GM20431 (cell line): ENCODE data around the gene P4HA3.

ENCODE experiments used
- in situ Hi-C: fragments of 300-500 bp; cut with MseI, MboI; formaldehyde crosslinking; loops from one replicate; pipeline ENCODE4 v1.15.0; 2020; ENCODE audit warnings: low sequenced_read_pairs; ENCODE audit not compliant: unreplicated experiment

The P4HA3 gene

GRCh38 chr11:74269161-74269811, 42.2 kb downstream of the P4HA3 start:
- in situ Hi-C loops = no loop called here

GRCh38 chr11:74268456-74268855, 43.0 kb downstream of the P4HA3 start:
- in situ Hi-C loops = no loop called here

DNA sequence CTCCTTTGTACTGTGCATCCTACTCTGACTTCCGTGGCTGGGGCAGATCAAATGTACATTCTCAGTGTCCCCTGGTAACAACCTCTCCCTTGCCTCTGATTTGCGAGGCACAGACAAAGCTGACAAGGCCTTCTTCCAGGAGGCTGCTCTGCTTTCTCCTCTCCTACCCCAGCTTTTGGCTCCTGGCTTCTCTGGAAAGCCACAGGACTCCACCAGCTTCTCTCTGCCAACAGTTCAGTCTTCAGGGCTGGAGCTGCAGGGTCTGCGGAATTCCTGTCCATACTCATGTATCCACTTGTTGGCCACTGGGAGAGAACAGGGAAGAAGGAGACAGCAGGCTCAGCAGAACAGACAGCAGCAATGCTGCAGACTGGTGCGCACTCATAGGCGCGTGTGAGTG, 44.4 kb downstream of the P4HA3 start:
- in situ Hi-C loops = no loop called here

GRCh38 chr11:74265256-74265655, 46.2 kb downstream of the P4HA3 start:
- in situ Hi-C loops = no loop called here

DNA sequence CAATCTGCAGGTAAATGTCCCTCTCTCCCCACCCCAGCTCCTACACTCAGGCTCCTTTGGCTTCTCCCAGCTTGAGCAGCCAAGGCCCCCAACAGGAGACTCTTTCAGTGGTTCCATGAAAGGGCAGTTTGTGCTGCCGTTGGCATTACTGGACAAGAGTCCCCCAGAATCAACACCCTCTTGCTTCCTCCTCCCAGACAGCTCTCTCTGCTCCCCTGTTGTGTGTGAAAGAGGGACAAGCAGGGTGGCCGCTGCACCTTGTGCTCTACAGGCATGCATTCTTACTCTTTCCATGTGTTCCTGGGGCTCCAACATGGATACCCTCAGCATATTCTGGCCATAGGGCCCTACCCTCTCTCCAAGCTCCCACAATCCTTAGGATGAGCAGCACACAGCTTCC, 48.7 kb downstream of the P4HA3 start:
- in situ Hi-C loops = no loop called here

DNA sequence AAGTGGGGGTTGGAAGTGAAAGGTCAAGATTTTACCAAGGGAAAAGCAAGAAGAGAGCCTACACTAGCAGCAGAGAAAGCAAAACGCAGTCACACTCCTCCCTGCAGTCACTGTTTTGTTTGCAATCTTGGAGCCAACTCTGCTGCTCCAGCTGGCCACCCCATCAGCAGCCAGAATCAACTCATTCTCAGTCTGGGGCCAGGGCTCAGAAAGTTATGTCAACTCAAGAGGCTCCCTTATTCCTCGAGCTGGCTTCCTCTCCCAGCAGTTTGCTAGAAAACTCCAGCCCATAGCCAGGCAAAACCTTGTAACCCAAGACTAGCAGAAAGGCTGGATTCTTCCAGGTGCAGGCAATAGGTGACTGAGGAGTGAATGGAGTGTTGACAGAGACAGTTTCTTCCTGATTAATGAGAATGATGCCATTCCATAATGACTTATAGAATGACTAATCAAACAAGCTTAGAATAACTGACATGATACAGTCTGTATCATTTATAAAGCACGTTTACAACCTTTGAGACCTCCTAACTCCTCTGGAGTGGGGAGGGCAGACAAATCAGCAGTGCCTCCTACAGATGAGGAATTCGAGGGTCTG, 53.4 kb downstream of the P4HA3 start:
- in situ Hi-C loops = no loop called here

- in situ Hi-C loops = no loop called here
These were observed 54.9 kb downstream of the P4HA3 start for GRCh38 chr11:74256378-74257133.

DNA sequence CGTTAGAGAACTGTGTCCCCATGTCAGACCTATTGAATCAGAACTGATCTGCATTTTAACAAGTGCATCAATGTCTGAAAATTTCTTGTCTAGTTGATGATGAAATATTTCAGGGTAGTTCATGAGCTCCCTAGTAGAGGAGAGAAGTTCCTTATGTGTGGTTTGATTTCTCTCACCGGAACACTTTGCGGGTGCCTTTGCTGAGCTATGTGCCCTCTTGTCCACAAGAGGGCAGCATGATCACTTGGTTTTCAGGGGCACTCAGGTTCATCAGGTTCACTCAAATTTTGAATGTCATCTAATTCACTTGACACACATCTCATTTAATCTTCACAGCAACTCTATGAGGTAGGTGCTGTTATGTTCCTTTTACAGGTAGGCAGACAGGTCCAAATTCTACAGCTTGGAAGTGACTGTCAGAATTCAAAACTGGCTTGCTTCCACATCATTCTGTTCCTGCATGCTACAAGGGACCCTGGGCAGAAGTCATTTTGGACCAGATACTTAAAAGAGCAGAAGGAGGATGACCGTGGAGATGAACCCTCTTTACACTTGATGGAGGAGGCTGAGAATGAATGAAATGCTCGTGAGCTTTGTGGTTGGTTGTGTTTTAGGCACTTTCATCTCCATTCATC, 55.6 kb downstream of the P4HA3 start:
- in situ Hi-C loops = no loop called here

- in situ Hi-C loops = no loop called here
These were observed 58.1 kb downstream of the P4HA3 start for GRCh38 chr11:74253361-74253760.

DNA sequence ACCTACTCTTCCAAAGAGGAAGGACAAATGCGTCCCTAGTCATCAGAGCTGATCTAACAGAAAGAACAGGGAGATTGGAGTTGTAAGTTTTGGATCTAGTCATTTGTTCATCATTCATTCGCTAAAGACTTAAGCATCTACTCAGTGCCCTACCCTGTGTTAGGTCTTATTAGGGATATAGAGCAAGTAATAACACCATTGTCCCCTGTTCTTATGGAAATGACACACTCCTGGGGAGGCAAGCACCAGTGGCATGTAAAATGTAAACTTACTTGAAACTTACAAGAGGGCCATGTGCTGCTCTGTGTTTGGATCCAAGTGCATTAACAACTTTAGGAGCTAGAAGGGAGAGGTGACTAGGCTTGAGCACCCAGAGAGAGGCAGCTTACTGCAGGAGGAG, 61.9 kb downstream of the P4HA3 start:
- in situ Hi-C loops = no loop called here

DNA sequence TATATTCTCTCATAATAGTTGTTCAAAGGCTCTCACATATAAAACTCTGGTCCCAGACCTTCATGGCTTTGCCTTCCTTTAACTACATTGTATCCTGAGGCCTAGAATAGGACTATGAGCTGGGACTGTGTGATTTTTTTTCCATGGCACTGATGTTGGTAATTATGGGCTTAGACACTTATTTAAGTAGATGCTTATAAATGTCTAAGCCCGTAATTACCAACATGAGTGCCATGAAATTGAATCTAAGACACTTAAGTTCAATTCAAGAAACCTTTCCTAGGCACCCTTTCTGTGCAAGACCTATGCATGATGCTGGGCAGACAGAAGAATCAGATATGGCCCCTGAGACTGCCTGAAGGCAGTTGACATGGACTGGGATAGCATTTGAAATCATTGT, 63.0 kb downstream of the P4HA3 start:
- in situ Hi-C loops = no loop called here

DNA sequence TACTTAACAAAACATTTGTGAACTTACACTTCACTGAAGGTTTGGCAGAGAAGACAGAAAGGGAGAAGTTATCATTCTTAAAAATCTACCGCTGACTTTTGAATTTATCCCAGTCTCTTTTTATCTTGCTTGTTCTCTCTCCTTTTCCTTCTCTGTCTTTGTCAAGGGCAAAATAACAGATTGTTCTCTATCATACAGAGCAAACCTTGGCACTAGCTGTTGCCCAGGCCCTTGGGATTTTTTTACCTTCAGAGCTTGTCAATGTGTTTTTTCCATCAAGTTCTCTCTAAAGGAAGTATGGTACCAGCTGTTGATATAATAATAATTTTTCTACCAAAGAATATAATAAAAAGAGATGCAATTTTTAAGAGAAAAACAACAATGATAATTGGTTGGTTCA, 73.2 kb downstream of the P4HA3 start:
- in situ Hi-C loops = no loop called here

- in situ Hi-C loops = no loop called here
These were observed 73.9 kb downstream of the P4HA3 start for GRCh38 chr11:74237541-74237940.

GRCh38 chr11:74235121-74235520, 76.3 kb downstream of the P4HA3 start:
- in situ Hi-C loops = no loop called here

- in situ Hi-C loops = no loop called here
These were observed 77.8 kb downstream of the P4HA3 start for GRCh38 chr11:74233683-74234082.

DNA sequence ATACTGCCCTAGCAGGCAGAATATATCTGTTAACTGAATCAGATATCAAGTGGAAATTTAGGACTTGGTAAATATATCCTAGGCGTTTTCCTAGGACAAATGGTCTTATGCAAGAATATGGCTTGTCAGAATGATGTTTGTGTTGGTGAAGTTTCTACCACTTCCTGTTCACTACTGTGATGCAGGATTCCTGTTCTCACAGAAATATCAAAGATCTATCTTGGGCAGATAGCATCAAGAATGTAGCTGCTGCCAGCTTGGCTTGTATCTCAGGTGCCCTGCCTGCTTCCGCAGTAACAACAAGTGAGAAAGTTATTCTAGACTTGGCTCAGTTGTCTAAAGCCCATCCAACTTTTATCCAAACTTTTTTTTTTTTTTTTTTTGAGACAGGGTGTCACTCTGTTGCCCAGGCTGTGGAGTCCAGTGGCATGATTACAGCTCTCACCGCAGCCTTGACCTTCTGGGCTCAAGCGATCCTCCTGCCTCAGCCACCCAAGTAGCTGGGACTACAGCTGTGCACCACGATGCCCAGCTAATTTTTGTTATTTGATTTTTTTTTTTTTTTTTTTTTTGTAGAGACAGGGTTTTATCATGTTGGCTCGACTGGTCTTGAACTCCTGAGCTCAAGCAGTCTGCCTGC, 79.0 kb downstream of the P4HA3 start:
- in situ Hi-C loops = no loop called here

GRCh38 chr11:74226907-74227306, 84.5 kb downstream of the P4HA3 start:
- in situ Hi-C loops = no loop called here

- in situ Hi-C loops = no loop called here
These were observed 85.9 kb downstream of the P4HA3 start for GRCh38 chr11:74225565-74225964.

DNA sequence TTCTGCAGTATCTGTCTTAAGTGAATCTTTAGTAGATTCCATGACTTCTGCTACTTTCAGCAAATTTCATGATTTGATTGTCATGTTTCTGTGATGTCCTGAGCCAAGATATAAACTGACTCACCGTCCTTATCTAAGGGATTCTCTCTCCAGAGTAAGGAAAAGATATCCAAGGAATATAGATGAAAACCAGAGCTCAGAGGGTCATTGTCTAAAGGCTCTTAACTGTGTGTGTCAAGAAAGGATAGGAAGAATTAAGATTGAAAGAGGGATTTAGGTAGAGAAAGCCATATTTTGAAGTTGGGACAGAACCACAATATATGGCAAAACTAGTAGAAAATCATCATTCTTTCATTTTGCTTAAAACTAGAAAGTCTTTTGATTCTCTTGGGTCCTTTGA, 89.6 kb downstream of the P4HA3 start:
- in situ Hi-C loops = no loop called here

DNA sequence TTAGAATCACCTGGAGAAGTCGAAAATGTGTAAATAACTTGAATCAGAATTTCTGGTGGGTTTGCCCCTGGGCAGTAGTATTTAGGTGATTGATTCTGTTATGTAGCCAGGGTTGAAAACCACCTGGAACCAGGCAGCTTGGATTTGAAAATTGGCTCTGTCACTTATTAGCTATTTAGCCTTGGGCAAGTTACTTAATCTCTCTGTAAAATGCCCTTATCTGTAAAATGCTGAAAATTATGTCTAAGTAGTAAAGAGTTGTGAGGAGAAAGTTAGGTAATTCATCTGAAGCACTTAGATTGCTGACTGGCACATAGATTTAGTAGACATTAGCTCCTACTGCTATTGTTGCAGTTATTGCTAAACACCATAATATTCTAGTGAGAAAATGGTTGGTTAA, 91.1 kb downstream of the P4HA3 start:
- in situ Hi-C loops = no loop called here
